IPS-15b (cell line): ENCODE results near the gene DEPDC5.
A peak's percentile ranks its signal among the peaks of the same experiment; 100 is the strongest.

Source experiments
- H3K27me3 ChIP-seq: one replicate; pipeline ENCODE4 v1.6.1; 2013; ENCODE audit warnings: low read length; ENCODE audit not compliant: control insufficient read depth, insufficient read depth
- H3K36me3 ChIP-seq: one replicate; pipeline ENCODE4 v1.6.1; 2013; ENCODE audit warnings: low read length; ENCODE audit not compliant: control insufficient read depth, insufficient read depth
- H3K4me1 ChIP-seq: one replicate; pipeline ENCODE4 v1.6.1; 2013; ENCODE audit warnings: mild to moderate bottlenecking, low read length; ENCODE audit not compliant: control insufficient read depth, insufficient read depth
- H3K4me3 ChIP-seq: one replicate; pipeline ENCODE4 v1.5.1; 2013; ENCODE audit warnings: low read depth, low read length
- H3K9ac ChIP-seq: one replicate; pipeline ENCODE4 v1.6.1; 2013; ENCODE audit warnings: low read depth, mild to moderate bottlenecking, low read length
- H3K9me3 ChIP-seq: one replicate; pipeline ENCODE4 v1.6.1; 2013; ENCODE audit warnings: mild to moderate bottlenecking, low read length; ENCODE audit not compliant: control insufficient read depth, insufficient read depth

DEPDC5 gene

DNA sequence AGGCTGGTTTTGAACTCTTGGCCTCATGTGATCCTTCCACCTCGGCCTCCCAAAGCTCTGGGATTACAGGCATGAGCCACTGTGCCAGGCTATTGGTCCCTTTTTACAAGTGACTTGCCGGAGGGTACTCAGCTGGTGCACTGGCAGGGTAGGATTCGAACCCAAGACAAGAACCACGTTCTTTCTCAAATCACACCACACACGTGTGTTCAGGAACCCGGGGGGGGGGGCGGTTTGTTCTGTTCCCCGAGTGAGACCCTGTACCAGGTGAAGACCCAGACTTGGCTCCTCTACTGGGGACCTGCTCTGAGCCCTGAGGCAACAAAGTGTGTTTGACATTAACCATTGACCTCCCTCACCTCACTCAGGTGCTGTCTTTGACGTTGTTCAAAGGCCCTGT lies 186.7 kb downstream of the DEPDC5 start:
- Histone ChIP-seq H3K36me3 (no peaks in the 10 kb centered on the region), H3K4me1 (peaks cover 8% of the 10 kb centered on the region), H3K9ac (no peak overlapping the region), H3K4me3 (no peak overlapping the region), H3K27me3 (peaks cover 6% of the 10 kb centered on the region), H3K9me3 (no peaks in the 10 kb centered on the region)

DNA sequence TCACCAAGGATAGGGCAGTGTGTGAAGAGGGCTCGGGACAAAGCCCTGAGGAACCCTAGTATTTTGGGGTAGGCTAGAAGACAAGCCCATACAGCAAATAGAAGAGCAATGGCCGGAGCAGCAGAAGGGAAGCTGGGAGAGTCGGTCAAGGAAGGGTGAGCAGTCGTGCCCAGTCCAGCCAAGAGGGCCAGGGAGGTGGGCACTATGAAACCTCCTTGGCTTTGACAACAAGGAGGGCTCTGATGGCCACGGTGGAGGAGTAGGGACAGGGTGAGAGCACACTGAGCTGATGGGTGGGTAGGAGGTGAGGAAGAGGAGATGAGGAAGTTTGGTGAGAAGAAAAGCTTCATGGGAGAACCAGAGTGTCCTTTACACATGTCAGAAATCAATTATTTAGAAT lies 188.3 kb downstream of the DEPDC5 start:
- no peaks in the 10 kb centered on the region for H3K36me3 ChIP-seq
- no peaks in the 10 kb centered on the region for H3K9me3 ChIP-seq
- peaks cover 15% of the 10 kb centered on the region for H3K4me1 ChIP-seq
- peaks cover 6% of the 10 kb centered on the region for H3K27me3 ChIP-seq
- no peak overlapping the region for H3K4me3 ChIP-seq
- H3K9ac ChIP-seq = no peak overlapping the region

DNA sequence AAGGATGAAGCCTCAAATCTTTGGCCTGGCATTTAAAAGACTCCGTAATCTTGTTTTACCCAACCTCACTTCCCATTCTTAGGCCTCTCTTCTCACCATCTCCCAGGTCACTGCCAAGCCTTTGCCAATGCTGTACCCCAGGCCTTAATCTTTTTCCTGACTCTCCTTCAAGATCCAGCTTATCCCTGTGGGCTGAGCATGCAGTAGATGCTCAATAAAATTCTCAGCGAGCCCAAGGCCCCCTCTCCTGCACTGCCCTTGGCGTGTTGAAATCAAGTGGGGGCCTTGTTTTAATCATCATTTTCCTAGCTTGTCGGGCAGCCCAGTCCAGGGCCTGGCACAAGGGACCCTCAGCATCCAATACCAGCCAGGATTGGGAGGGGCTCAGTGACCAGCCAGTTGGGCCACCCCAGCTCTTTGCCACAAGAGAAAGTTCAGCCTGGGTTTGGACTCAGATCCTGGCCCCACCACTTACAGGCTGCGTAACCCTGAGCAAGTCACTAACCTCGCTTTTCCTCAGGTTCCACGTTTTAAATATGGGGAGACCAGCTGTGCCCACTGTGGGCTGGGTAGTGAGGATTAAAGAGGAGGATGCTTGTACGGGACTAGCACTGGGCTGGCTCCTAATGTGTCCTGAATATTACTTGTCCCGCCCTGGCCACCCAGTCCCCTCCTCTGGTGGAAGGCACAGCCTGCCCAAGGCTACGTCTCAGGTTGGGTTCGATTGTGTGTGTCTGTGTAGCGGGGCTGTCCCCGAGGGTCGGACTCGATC lies 189.6 kb downstream of the DEPDC5 start:
- peaks cover 18% of the 10 kb centered on the region for H3K4me1 ChIP-seq
- no peaks in the 10 kb centered on the region for H3K9me3 ChIP-seq
- no peaks in the 10 kb centered on the region for H3K36me3 ChIP-seq
- peak overlapping the region; percentile 73 for H3K4me3 ChIP-seq
- peak overlapping the region; percentile 85 for H3K9ac ChIP-seq
- H3K27me3 ChIP-seq = peaks cover 6% of the 10 kb centered on the region

DNA sequence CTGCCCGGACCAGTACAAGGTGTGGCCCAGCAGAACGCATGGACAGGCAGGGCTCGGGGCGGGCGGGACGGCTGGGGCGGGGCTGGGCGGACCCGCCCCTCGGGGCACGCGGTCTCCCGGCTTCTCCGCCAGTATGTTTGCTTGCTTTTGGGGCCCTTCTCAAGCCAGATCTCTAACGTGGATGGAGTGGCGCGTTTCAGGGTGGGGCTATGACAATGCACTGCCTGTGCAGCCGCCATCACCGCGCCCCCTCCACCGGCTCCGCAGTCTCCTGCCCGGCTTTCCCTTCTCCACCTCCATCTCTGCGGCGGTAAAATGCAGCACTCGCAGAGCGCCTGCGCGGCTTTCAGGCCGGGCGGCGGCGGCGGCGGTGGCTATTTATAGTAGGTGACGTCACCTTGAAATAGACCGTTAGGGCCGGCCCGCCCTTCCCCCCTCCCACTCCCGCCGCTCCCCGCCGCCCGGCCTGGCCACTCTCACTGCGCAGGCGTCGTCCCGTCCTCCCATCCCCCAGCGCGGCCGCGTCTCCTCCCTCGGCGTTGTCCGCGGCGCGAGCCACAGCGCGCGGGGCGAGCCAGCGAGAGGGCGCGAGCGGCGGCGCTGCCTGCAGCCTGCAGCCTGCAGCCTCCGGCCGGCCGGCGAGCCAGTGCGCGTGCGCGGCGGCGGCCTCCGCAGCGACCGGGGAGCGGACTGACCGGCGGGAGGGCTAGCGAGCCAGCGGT lies 190.3 kb downstream of the DEPDC5 start, which contains the start of gene YWHAH:
Gene YWHAH, plus strand, starts transcription at position 558 of the 722 bp plus-strand sequence. CDS start 199 bp downstream, outside the sequence.
- Histone ChIP-seq H3K36me3 (no peaks in the 10 kb centered on the region), H3K9me3 (no peaks in the 10 kb centered on the region)

DNA sequence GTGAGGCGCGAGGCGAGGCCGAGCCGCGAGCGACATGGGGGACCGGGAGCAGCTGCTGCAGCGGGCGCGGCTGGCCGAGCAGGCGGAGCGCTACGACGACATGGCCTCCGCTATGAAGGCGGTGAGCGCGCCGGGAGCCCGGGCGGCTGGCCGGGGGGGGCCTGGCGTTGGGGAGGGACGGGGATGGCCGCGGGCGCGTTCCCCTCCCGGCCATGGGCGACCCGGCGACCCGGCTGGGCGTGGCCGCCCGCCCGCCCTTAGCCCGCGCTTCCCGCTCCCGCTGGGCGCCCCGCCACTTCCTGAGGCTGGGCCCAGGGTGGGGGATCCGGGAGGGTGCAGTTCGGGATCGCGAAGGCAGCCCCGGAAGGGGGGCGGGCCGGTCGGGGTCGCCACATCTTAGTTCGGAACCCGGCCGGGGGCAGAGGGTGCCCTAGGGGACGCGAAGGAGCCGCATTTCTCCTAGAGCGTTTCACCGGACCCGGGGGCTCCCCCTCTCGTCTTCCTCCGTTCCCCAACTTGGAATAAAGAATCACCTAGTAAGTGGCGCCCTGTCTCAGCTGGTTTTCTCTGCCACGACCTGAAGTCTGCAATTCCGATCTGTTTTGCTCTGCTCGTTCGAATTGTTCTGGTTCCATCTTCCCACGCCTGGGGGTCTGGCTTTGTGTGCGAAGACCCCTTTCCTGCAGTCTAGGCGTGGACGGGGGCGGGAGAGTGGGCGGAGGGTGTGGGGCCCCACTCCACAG lies 191.1 kb downstream of the DEPDC5 start:
- H3K9me3 ChIP-seq = no peaks in the 10 kb centered on the region
- H3K4me1 ChIP-seq = peaks cover 18% of the 10 kb centered on the region
- peaks cover 6% of the 10 kb centered on the region for H3K27me3 ChIP-seq
- H3K9ac ChIP-seq = peak overlapping the region; percentile 91
- H3K4me3 ChIP-seq = peak overlapping the region; percentile 88
- H3K36me3 ChIP-seq = no peaks in the 10 kb centered on the region

More for the DNA sequence above, 190.3 kb downstream of the DEPDC5 start, which contains the start of gene YWHAH:
- peaks cover 6% of the 10 kb centered on the region for H3K27me3 ChIP-seq
- H3K4me3 ChIP-seq = peak within 1 kb of the TSS; percentile 88
- peak within 1 kb of the TSS; percentile 91 for H3K9ac ChIP-seq
- H3K4me1 ChIP-seq = peaks cover 18% of the 10 kb centered on the region

DNA sequence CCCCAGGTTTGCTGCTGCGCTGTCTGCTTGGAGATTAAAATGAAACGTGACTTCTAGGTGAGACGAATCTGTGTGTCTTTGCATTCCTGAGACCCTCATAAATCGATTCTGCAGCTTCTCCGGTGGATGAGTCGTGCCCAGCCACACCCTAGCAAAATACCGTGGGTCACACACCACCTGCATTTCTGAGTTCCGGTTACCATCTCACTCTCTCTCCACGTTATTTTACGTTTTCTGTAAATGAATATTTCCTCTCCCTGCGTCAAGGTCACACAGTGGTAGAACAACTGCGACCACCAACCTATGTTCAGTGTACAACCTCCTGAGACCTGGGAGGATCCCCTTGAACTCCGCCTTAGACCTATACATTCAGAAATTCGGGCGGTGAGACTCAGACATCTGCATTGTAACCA lies 191.6 kb downstream of the DEPDC5 start:
- Histone ChIP-seq H3K9ac (peak overlapping the region; percentile 91), H3K4me1 (peaks cover 18% of the 10 kb centered on the region), H3K4me3 (peak overlapping the region; percentile 88), H3K27me3 (peaks cover 6% of the 10 kb centered on the region), H3K9me3 (no peaks in the 10 kb centered on the region), H3K36me3 (peaks cover 3% of the 10 kb centered on the region)

DNA sequence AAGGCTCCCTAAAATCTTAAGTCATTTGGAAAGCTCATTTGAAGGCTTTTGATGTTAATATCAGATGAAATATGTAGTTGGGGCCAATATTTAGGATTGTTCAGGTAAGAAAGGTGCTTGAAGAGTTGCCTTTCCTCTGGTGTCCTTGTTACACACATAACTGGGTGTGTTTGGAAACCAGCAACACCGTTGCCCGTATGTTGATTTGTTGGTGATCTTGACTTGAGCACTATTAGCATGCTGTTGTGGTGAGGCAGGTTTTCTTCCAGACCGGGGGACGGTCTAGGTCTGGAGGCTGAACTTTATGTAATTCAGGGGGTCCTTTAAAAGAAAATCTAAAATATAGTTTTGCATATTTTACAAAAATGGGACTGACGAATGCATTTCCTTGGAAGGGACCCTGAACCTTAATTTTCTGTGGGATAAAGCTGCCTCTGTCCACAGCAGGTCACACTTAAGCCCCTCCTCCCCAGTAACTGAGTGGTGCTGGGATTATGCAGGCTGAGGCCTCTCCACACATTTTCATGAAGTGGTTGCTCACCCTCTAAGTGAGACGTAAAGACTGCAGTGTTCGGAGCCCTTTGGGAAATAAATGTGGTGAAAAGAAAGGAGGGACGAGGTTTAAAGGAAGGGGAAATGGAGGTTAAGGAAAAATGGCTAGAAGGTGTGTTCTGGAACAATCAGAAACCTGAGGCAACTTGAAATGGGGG lies 192.3 kb downstream of the DEPDC5 start:
- H3K27me3 ChIP-seq = peaks cover 6% of the 10 kb centered on the region
- peaks cover 7% of the 10 kb centered on the region for H3K36me3 ChIP-seq
- peak overlapping the region; percentile 88 for H3K4me3 ChIP-seq
- peaks cover 18% of the 10 kb centered on the region for H3K4me1 ChIP-seq
- H3K9ac ChIP-seq = peak overlapping the region; percentile 62
- H3K9me3 ChIP-seq = no peaks in the 10 kb centered on the region

DNA sequence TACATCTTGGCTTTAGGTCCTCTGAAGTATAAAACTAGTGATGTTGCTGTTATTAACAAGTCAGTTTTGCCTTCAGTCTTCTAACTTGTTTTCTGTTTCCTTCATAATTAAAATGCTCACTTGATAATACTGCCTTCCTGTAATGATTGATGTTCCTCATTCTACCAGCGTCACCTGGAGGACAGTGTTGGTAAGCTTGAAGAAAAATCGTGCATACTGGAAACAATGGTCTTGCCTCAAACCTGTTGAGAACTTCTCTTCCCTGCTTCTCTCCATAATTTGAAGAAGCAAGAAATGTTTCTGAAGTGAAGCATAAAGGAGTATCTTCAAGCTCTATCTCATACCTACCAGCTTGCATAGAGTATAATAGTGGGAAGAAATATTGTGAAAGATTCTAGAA lies 193.5 kb downstream of the DEPDC5 start:
- Histone ChIP-seq H3K27me3 (peaks cover 3% of the 10 kb centered on the region), H3K9me3 (no peaks in the 10 kb centered on the region), H3K4me3 (no peak overlapping the region), H3K9ac (no peak overlapping the region), H3K4me1 (peaks cover 30% of the 10 kb centered on the region), H3K36me3 (peaks cover 7% of the 10 kb centered on the region)

DNA sequence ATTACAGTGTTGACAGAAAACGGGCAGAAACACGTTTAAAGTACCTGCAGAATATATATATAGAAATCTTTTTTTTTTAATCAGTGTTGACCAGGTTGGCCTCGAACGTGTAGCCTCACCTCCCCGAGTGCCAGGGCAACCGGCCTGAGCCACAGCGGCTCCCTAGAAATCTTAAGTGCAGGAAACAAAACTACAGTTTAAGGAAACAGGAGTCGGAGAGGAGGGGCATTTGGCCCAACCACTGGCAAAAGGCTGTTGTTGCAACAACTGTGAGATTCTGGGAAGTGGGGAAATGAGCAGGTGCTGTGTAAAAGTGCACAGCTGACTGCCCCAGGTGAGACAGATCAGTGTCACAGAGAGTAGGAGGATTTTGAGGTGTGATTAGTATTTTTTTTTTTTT lies 194.2 kb downstream of the DEPDC5 start:
- peaks cover 36% of the 10 kb centered on the region for H3K4me1 ChIP-seq
- H3K9ac ChIP-seq = no peak overlapping the region
- no peak overlapping the region for H3K4me3 ChIP-seq
- no peaks in the 10 kb centered on the region for H3K9me3 ChIP-seq
- peaks cover 7% of the 10 kb centered on the region for H3K36me3 ChIP-seq
- peaks cover 2% of the 10 kb centered on the region for H3K27me3 ChIP-seq

DNA sequence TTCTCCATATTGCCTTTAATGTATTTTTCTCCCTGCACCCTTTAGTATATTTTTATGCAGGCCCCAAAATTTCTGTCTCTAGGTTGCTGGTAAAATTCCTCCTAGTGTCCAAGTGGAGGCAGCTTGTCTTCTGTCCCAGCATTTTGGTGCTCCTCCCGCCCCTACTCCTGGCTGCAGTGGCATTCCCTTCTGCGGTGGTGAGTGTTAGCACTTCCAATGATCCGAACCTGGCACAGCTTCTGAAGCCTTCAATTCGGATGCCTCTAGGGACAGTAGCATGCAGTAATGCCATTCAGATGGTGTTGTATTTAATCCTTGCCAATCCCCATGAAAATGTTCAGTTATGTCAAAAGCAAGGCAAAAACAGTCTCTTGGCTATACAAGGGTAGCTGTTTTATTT lies 196.4 kb downstream of the DEPDC5 start:
- H3K9me3 ChIP-seq = no peaks in the 10 kb centered on the region
- H3K4me1 ChIP-seq = peaks cover 39% of the 10 kb centered on the region
- no peak overlapping the region for H3K4me3 ChIP-seq
- H3K36me3 ChIP-seq = peaks cover 7% of the 10 kb centered on the region
- peak overlapping the region; percentile 32 for H3K9ac ChIP-seq
- H3K27me3 ChIP-seq = no peaks in the 10 kb centered on the region
